Panc1 (cell line): ENCODE data around the gene TTBK1. TPM values are rescaled to one million over a fixed set of nuclear protein-coding genes. Genes with fewer than 3 reads are reported as not detected.

Experiments
- ATAC-seq: fragments of 200-7000 bp; cut with Tn5 transposase; 2 replicates; pipeline ENCODE4 v1.9.1; 2020; ENCODE audit warnings: mild to moderate bottlenecking, moderate library complexity
- BruUV-seq: library from RNA; stranded (reverse); fragments of 400-500 nt; replicated peaks from 2 replicates; lab custom pipeline; 2021; lab: Mats Ljungman, UMichigan
- CTCF ChIA-PET: fragments of 300-600 bp; sonication (Branson Sonifier 250); formaldehyde crosslinking; loops from one replicate; lab custom pipeline; 2022; ENCODE audit warnings: antibody characterized with exemption; lab: Charles Lee
- POLR2A ChIA-PET: fragments of 300-600 bp; sonication (Branson Sonifier 250); formaldehyde crosslinking; loops from one replicate; lab custom pipeline; 2022; ENCODE audit warnings: antibody characterized with exemption; lab: Charles Lee
- DNase-seq: peaks from one replicate; pipeline ENCODE4 v3.0.0-alpha.2; 2010; ENCODE audit warnings: low read depth, low spot score
- H3K27ac ChIP-seq: 2 replicates; pipeline ENCODE4 v1.5.1; 2011; ENCODE audit warnings: mild to moderate bottlenecking, low read length, inconsistent platforms
- H3K27me3 ChIP-seq: fragments of 200-500 bp; sonication (Bioruptor generic); 2 replicates; pipeline ENCODE4 v1.6.0; 2014; ENCODE audit warnings: low read length, inconsistent platforms; ENCODE audit not compliant: control insufficient read depth, insufficient read depth
- H3K36me3 ChIP-seq: fragments of 200-500 bp; sonication (Bioruptor generic); 2 replicates; pipeline ENCODE4 v1.5.1; 2014; ENCODE audit warnings: inconsistent platforms, mild to moderate bottlenecking, low read length, moderate library complexity; ENCODE audit not compliant: control insufficient read depth, insufficient read depth
- H3K4me1 ChIP-seq: 2 replicates; pipeline ENCODE4 v1.5.1; 2011; ENCODE audit warnings: inconsistent platforms, mild to moderate bottlenecking, low read length, moderate library complexity; ENCODE audit not compliant: control insufficient read depth, insufficient read depth
- H3K4me3 ChIP-seq, 2 experiments: 2 replicates each; pipeline ENCODE4 v1.5.1; 2011 to 2012; ENCODE audit warnings: low read depth in 2 of 2, low read length in 2 of 2, mild to moderate bottlenecking in 2 of 2, inconsistent platforms in 1 of 2, moderate library complexity in 1 of 2
- H3K9me3 ChIP-seq: fragments of 200-500 bp; sonication (Bioruptor generic); 2 replicates; pipeline ENCODE4 v1.5.1; 2014; ENCODE audit warnings: low read depth, mild to moderate bottlenecking, inconsistent platforms, low read length, moderate library complexity; ENCODE audit not compliant: control insufficient read depth, insufficient read depth
- CTCF ChIP-seq: fragments of 450-650 bp; IDR thresholded peaks from 2 replicates; pipeline ENCODE4 v1.5.1; 2017; ENCODE audit warnings: mild to moderate bottlenecking
- POLR2AphosphoS5 ChIP-seq: IDR thresholded peaks from 2 replicates; pipeline ENCODE4 v1.6.1; 2012; ENCODE audit warnings: mild to moderate bottlenecking, low read depth, low read length, moderate library complexity
- REST ChIP-seq, 2 experiments: IDR thresholded peaks; 2 replicates each; pipeline ENCODE4 v1.6.1; 2011 to 2012; ENCODE audit warnings: low read depth in 2 of 2, control low read depth in 1 of 2, low read length in 1 of 2, mild to moderate bottlenecking in 1 of 2, moderate library complexity in 1 of 2; ENCODE audit not compliant: insufficient read depth in 1 of 2
- SIN3A ChIP-seq: IDR thresholded peaks from 2 replicates; pipeline ENCODE4 v1.6.1; 2012; ENCODE audit warnings: low read depth, mild to moderate bottlenecking, low read length, moderate library complexity, borderline replicate concordance; ENCODE audit not compliant: insufficient read depth
- TCF7L2 ChIP-seq: IDR thresholded peaks from 2 replicates; pipeline ENCODE4 v1.6.1; 2011; ENCODE audit warnings: mild to moderate bottlenecking, low read depth, low read length, inconsistent platforms
- in situ Hi-C: cut with HindIII; loops from 2 replicates; pipeline ENCODE4 v1.10.0; 2016; ENCODE audit warnings: low sequenced_read_pairs, low pct_unique_long_range_greater_than_20kb
- intact Hi-C: fragments of 100-400 bp; cut with micrococcal nuclease; formaldehyde crosslinking; loops from one replicate; pipeline ENCODE4 v1.10.0; 2022; ENCODE audit not compliant: unreplicated experiment
- total RNA-seq: library from RNA; stranded (reverse); gene quantifications from one replicate; pipeline ENCODE4 v1.2.1, GENCODE V29; 2021; ENCODE audit not compliant: unreplicated experiment

Gene TTBK1
- total RNA-seq, 1 experiment from 2014 or later, result 0.10 TPM

- no peaks in the 10 kb centered on the region for H3K9me3 ChIP-seq
- no peak for ATAC-seq
- intact Hi-C loops (no loop called here), in situ Hi-C loops (no loop called here)
- no peak overlapping the region for H3K4me3 ChIP-seq
- POLR2A ChIA-PET, result no interaction called here
- DNase-seq, result no peak
- no peaks in the 10 kb centered on the region for H3K27me3 ChIP-seq
- no peaks in the 10 kb centered on the region; the same call in 1 of the 2 replicates for H3K36me3 ChIP-seq
- no peak overlapping the region for H3K27ac ChIP-seq
- no peaks in the 10 kb centered on the region for H3K4me1 ChIP-seq
- no TSS peak for BruUV-seq
- CTCF ChIA-PET, result no interaction called here
- no peak for TF ChIP-seq CTCF
- TF ChIP-seq POLR2AphosphoS5, result no peak
- no peak for TF ChIP-seq SIN3A
These were observed 42.7 kb upstream of the TTBK1 start for GRCh38 chr6:43200541-43200940.

GRCh38 chr6:43202451-43202850, 40.8 kb upstream of the TTBK1 start:
- in situ Hi-C loops (no loop called here), intact Hi-C loops (no loop called here)
- DNase-seq (no peak), ATAC-seq (no peak)
- no peak overlapping the region for H3K4me3 ChIP-seq
- POLR2A ChIA-PET, result no interaction called here
- CTCF ChIA-PET, result interaction anchor here (0.6 kb wide), 1 partner anchor 193 kb away, joined by 3 read pairs; no protein-coding TSS in a partner anchor
- H3K36me3 ChIP-seq, result no peaks in the 10 kb centered on the region; the same call in 1 of the 2 replicates
- no peaks in the 10 kb centered on the region for H3K9me3 ChIP-seq
- no TSS peak for BruUV-seq
- no peaks in the 10 kb centered on the region for H3K27me3 ChIP-seq
- no peak overlapping the region for H3K27ac ChIP-seq
- TF ChIP-seq POLR2AphosphoS5, result no peak
- TF ChIP-seq TCF7L2, result no peak
- no peak for TF ChIP-seq CTCF
- TF ChIP-seq REST (IDR thresholded peaks at IDR 0.05; ENCODE audit: insufficient read depth in 1 of 2, low read depth in 2 of 2, low read length in 1 of 2), result no peak
- H3K4me1 ChIP-seq, result no peaks in the 10 kb centered on the region
